HG02571 (cell line): ENCODE data around the gene ARMC10.
"Not testable (repeated sequence)": the region's sequence is repeated elsewhere in the genome, so short reads cannot be mapped to it uniquely, and the experiment has no call there.

Experiments
- ATAC-seq: cut with Tn5 transposase; IDR thresholded peaks from one replicate; pipeline ENCODE4 v1.9.1; 2021; ENCODE audit warnings: mild to moderate bottlenecking, moderate library complexity; ENCODE audit not compliant: unreplicated experiment

The ARMC10 gene

GRCh38 chr7:103077318-103077717 is 2.4 kb downstream of the ARMC10 start:
- ATAC-seq: no peak

- ATAC-seq: not testable (repeated sequence)
Measured at GRCh38 chr7:103078226-103078625, 3.3 kb downstream of the ARMC10 start.

DNA sequence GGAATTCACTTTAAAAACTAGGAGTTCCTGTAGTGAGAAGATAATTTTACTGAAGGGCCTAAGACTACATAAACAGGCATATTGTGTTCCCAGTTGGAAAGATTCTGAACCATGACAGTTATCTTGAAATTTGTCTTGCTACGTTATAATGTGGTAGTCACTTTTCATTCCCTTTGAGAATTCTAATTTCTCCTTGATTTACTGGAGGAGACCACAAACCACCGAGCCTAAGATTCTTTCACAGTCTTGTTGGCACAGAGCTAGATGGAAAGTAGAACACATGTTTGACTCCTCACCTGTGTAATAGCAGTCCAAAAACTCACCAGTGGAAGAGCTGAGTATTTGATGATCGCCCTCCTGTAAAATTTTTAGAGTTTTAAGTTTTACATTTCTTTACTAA is 4.9 kb downstream of the ARMC10 start:
- no peak for ATAC-seq

DNA sequence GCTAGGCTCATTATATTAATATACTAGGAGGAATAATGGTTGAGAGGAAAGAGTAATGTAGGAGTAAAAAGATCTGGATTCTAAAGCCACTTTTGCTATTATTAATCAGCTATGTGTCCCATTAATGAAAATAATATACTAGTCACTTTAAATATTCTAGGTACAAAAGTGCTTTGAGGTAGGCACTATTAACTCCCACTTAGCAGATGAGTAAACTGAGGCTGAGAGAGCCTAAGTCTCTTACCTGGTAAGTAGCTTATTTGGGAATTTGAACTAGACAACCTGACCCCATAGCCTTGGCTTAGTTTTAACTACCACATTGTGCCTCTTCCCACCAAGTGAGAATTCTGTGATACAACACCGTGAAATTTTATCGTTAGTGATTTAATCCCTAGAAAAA is 6.0 kb downstream of the ARMC10 start:
- ATAC-seq: no peak

GRCh38 chr7:103082497-103082896 is 7.6 kb downstream of the ARMC10 start:
- ATAC-seq: no peak

DNA sequence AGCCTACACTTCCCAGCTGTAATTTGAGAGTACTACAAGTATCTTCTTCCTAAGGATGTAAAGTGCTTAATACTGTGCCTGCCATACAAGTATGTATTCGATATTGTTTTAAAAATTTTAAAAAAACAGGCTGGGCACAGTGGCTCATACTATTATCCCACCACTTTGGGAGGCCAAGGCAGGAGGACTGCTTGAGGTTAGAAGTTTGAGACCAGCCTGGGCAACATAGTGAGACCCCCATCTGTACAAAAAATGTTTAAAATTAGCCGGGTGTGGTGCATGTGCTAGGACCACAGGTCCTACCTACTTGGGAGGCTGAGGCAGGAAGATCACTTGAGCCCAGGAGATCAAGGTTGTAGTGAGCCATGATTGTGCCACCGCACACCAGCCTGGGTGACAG is 8.3 kb downstream of the ARMC10 start:
- no peak for ATAC-seq

GRCh38 chr7:103092321-103092720 is 17.4 kb downstream of the ARMC10 start:
- not testable (repeated sequence) for ATAC-seq

GRCh38 chr7:103093429-103093828 is 18.5 kb downstream of the ARMC10 start:
- ATAC-seq: no peak

GRCh38 chr7:103094102-103094501 is 19.2 kb downstream of the ARMC10 start:
- ATAC-seq: no peak

GRCh38 chr7:103095558-103095957 is 20.6 kb downstream of the ARMC10 start:
- not testable (repeated sequence) for ATAC-seq

GRCh38 chr7:103097041-103097440 is 22.1 kb downstream of the ARMC10 start:
- ATAC-seq: no peak

DNA sequence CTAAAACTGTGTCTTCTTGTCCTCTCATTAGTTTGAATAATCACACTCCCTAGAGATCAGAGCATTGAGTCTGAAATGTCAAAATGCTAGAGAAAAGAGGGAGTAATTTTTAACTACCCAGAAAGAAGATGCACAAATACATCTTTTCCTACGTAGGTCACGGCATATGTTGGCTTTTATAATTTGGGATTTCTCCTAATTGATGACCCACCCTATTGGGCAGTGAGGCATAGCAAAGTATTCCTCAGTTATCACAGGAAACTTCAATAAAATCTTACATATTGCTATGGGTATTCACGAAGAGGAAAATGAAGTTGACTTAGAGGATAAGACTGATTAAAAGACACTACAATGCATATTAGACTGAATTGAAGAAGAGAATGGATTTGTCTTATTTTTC is 25.4 kb downstream of the ARMC10 start:
- no peak for ATAC-seq

GRCh38 chr7:103101543-103101942 is 26.6 kb downstream of the ARMC10 start:
- ATAC-seq: no peak

DNA sequence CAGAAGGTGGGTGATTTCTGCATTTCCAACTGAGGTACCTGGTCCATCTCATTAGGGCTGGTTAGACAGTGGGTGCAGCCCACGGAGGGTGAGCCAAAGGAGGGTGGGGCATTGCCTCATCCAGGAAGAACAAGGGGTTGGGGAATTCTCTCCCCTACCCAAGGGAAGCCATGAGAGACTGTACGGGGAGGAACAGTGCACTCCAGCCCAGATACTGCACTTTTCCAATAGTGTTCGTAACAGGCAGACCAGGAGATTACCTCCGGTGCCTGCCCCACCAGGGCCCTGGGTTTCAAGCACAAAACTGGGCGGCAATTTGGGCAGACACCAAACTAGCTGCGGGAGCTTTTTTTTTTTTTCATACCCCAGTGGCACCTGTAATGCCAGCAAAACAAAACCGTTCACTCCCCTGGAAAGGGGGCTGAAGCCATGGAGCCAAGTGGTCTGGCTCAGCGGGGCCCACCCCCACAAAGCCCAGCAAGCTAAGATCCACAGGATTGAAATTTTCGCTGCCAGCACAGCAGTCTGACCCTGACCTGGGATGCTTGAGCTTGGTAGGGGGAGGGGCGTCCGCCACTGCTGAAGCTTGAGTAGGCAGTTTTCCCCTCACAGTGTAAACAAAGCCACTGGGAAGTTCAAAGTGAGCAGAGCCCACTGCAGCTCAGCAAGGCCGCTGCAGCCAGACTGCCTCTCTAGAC is 31.2 kb downstream of the ARMC10 start:
- no peak for ATAC-seq

- ATAC-seq: not testable (repeated sequence)
Measured at GRCh38 chr7:103106703-103107070, 31.7 kb downstream of the ARMC10 start.

DNA sequence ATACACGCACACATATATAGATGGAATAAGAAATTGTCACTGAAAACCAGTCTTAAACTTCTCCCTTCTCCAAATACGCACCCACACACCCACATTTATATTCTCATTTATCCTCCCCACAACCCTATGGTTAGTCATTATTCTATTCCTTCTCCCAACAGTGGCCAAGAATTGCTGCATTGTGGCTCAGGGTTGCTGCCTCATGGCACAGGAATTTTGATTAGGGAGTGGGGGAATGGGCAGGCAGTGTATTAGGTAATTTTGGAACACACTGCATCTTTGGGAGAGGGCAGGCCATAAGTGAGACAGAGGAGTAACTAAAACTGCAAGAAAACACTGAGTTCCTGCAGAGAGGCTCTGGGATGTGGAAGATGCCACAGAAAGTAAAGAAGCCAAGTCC is 38.2 kb downstream of the ARMC10 start:
- ATAC-seq: no peak

- ATAC-seq: no peak
Measured at GRCh38 chr7:103114576-103115008, 39.7 kb downstream of the ARMC10 start.

DNA sequence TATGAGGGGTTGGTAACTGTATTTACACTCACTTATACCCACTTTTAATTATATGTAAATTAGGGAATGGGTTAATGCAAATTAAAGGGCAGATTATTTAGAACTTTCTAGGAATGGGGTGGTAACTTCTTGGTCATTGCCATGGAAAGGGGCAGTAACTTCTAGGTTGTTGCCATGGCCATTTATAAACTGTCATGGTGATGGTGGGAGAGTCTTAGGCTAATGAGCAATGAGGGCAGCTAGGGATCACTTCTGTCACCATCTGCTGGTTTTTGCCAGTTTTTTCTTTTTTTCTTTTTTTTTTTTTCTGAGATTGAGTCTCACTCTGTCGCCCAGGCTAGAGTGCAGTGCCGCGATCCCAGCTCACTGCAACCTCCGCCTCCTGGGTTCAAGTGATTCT is 40.8 kb downstream of the ARMC10 start:
- ATAC-seq: no peak

GRCh38 chr7:103116511-103116910 is 41.6 kb downstream of the ARMC10 start:
- no peak for ATAC-seq

DNA sequence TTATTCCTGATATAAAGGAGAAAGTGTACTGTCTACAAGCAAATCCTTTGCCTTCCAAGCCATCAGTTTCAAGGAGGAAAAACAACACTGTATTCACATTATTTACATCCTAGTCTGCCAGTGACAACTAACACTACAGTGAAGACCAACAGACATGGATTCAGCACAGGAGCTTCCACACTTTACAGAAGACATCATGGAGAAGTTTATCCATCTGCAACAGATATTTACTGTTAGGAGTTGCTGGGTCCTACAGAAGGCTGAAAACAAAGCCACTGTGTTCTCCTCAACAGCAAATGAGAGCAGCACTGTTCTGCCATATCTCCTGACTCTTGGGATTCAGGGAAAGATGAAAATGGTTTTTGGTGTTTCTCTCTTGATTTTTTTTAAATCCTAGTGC is 42.1 kb downstream of the ARMC10 start:
- ATAC-seq: no peak

GRCh38 chr7:103117465-103117864 is 42.5 kb downstream of the ARMC10 start:
- ATAC-seq: no peak

- no peak for ATAC-seq
Measured at GRCh38 chr7:103119791-103120291, 44.9 kb downstream of the ARMC10 start.

DNA sequence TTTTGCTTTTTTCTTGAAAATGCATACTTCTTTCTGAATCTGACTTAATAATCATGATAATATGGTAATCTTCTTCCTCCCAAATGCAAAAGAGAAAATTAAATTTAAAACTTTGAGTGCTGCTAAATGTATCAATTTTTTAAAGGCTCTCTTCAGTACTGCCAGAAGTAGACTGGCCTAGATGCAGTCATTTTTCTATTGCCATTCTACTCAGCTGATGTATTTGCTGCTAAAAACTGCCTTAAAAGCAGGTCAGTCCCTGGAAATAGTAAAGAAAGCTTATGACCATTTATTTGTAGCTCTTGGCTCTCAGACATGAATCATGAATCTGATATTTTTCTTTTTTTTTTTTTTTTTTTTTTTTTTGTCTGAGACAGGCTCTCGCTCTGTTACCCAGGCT is 45.4 kb downstream of the ARMC10 start:
- no peak for ATAC-seq
